SK-N-SH (cell line): Measurements from ENCODE around the gene NAMPT. TPM values are rescaled to one million over a fixed set of nuclear protein-coding genes. Genes with fewer than 3 reads are reported as not detected.
A peak's percentile ranks its signal among the peaks of the same experiment; 100 is the strongest.

ENCODE experiments used
- CTCF ChIA-PET: fragments of 300-600, 350-600 bp; formaldehyde crosslinking; extraction: SDS; loops from one replicate; lab custom pipeline; 2021; lab: Yijun Ruan, JAX
- POLR2A ChIA-PET: fragments of 350-600 bp; sonication (Branson Sonifier 250); formaldehyde crosslinking; extraction: SDS; loops from one replicate; lab custom pipeline; 2020; ENCODE audit warnings: antibody characterized with exemption, inconsistent platforms; lab: Yijun Ruan, JAX
- DNase-seq: peaks from one replicate; pipeline ENCODE4 v3.0.0; 2012
- H2AFZ ChIP-seq: fragments of 200-600 bp; sonication (generic); 2 replicates; pipeline ENCODE4 v1.8.1; 2016; ENCODE audit warnings: antibody characterized with exemption, mild to moderate bottlenecking, low read depth
- H3F3A ChIP-seq: fragments of 200-600 bp; sonication (generic); replicated peaks from 2 replicates; pipeline ENCODE3; 2016; ENCODE audit warnings: antibody characterized with exemption, mild to moderate bottlenecking; ENCODE audit not compliant: insufficient read depth
- H3K27ac ChIP-seq, 2 experiments: fragments of 200-500 bp in 1 of 2; fragments of 200-600 bp in 1 of 2; sonication (Bioruptor generic) in 1 of 2; sonication (generic), shearing (Covaris generic) in 1 of 2; 2 replicates each; pipeline versions ENCODE4 v1.5.1 to v1.6.1; 2014 to 2016; ENCODE audit warnings: low read depth in 2 of 2, inconsistent platforms in 1 of 2, low read length in 1 of 2, mild to moderate bottlenecking in 1 of 2, mixed read lengths in 1 of 2
- H3K27me3 ChIP-seq: fragments of 200-600 bp; sonication (generic), shearing (Covaris generic); 2 replicates; pipeline ENCODE4 v1.6.1; 2016; ENCODE audit warnings: mixed run types; ENCODE audit not compliant: insufficient read depth
- H3K36me3 ChIP-seq, 2 experiments: fragments of 200-500 bp in 1 of 2; fragments of 200-600 bp in 1 of 2; sonication (Bioruptor generic) in 1 of 2; sonication (generic) in 1 of 2; replicated peaks in 1 of 2; 2 replicates each; pipeline versions ENCODE3 to v1.5.1; 2014 to 2016; ENCODE audit warnings: low read length in 1 of 2, mild to moderate bottlenecking in 1 of 2; ENCODE audit not compliant: insufficient read depth in 2 of 2, control insufficient read depth in 1 of 2
- H3K4me1 ChIP-seq, 2 experiments: fragments of 200-500 bp in 1 of 2; fragments of 200-600 bp in 1 of 2; sonication (Bioruptor generic) in 1 of 2; sonication (generic), shearing (Covaris generic) in 1 of 2; 2 replicates each; pipeline versions ENCODE4 v1.5.1 to v1.6.1; 2014 to 2016; ENCODE audit warnings: low read depth in 1 of 2, low read length in 1 of 2, mixed run types in 1 of 2; ENCODE audit not compliant: insufficient read depth in 2 of 2, control insufficient read depth in 1 of 2
- H3K4me2 ChIP-seq: fragments of 200-600 bp; sonication (generic), shearing (Covaris generic); 2 replicates; pipeline ENCODE4 v1.6.1; 2017; ENCODE audit warnings: mixed run types
- H3K4me3 ChIP-seq, 2 experiments: fragments of 200-500 bp in 1 of 2; fragments of 200-600 bp in 1 of 2; sonication (Bioruptor generic) in 1 of 2; sonication (generic), shearing (Covaris generic) in 1 of 2; 2 replicates each; pipeline versions ENCODE4 v1.5.1 to v1.8.1; 2014 to 2016; ENCODE audit warnings: low read depth in 2 of 2, inconsistent platforms in 1 of 2, low read length in 1 of 2, mild to moderate bottlenecking in 1 of 2, mixed read lengths in 1 of 2, moderate library complexity in 1 of 2
- H3K79me2 ChIP-seq: fragments of 200-600 bp; sonication (generic); 2 replicates; pipeline ENCODE4 v1.8.1; 2017; ENCODE audit warnings: mild to moderate bottlenecking; ENCODE audit not compliant: insufficient read depth
- H3K9ac ChIP-seq: fragments of 200-600 bp; sonication (generic); 2 replicates; pipeline ENCODE4 v1.6.1; 2017; ENCODE audit warnings: mixed run types
- H3K9me2 ChIP-seq: fragments of 200-600 bp; sonication (generic); 2 replicates; pipeline ENCODE4 v1.6.1; 2017; ENCODE audit warnings: mixed run types
- H3K9me3 ChIP-seq: fragments of 200-600 bp; sonication (generic); 2 replicates; pipeline ENCODE4 v1.6.1; 2017; ENCODE audit warnings: mixed run types, mild to moderate bottlenecking, moderate library complexity
- H4K20me1 ChIP-seq: fragments of 200-600 bp; sonication (generic); 2 replicates; pipeline ENCODE4 v1.6.1; 2017; ENCODE audit warnings: mild to moderate bottlenecking, mixed run types; ENCODE audit not compliant: insufficient read depth
- ELF1 ChIP-seq: IDR thresholded peaks from 2 replicates; pipeline ENCODE4 v1.4.0; 2012
- GABPA ChIP-seq: IDR thresholded peaks from 2 replicates; pipeline ENCODE4 v1.4.0; 2012; ENCODE audit warnings: low read depth, mild to moderate bottlenecking
- MXI1 ChIP-seq: IDR thresholded peaks from 2 replicates; pipeline ENCODE4 v1.6.1; 2012; ENCODE audit warnings: mild to moderate bottlenecking, low read depth, low read length, improper control_type of control experiment
- NFIC ChIP-seq: IDR thresholded peaks from 2 replicates; pipeline ENCODE4 v1.4.0; 2012; ENCODE audit warnings: borderline replicate concordance
- PBX3 ChIP-seq: IDR thresholded peaks from 2 replicates; pipeline ENCODE4; 2012
- TCF12 ChIP-seq: IDR thresholded peaks from 2 replicates; pipeline ENCODE4 v1.4.0; 2012
- TEAD4 ChIP-seq: IDR thresholded peaks from 2 replicates; pipeline ENCODE4 v1.4.0; 2012; ENCODE audit warnings: mild to moderate bottlenecking, borderline replicate concordance; ENCODE audit not compliant: insufficient read depth
- WGBS: methylation state at CpG from one replicate; pipeline ENCODE4 v1.1.6; 2017; ENCODE audit warnings: low lambda C conversion rate; 5-methylcytosine and 5-hydroxymethylcytosine counted together
- polyA plus RNA-seq, 3 experiments: library from polyadenylated mRNA; depleted of rRNA; stranded (reverse); fragments of >200 nt; gene quantifications; 2 replicates each; pipeline ENCODE4 v1.2.3, GENCODE V29; 2012
- TF ChIP-seq, protein P1 (sequence below): fragments of 150-350 bp; IDR thresholded peaks from 2 replicates; pipeline ENCODE4 v1.6.1; 2016; ENCODE audit warnings: mild to moderate bottlenecking, low read depth, low read length
- TF ChIP-seq, protein P2 (sequence below): IDR thresholded peaks from 2 replicates; pipeline ENCODE4 v1.4.0; 2012; ENCODE audit warnings: low read depth

NAMPT gene
- polyA plus RNA-seq, 1 of the 3 experiments (the other 2 are of a cell fraction): 20.1 TPM

DNA sequence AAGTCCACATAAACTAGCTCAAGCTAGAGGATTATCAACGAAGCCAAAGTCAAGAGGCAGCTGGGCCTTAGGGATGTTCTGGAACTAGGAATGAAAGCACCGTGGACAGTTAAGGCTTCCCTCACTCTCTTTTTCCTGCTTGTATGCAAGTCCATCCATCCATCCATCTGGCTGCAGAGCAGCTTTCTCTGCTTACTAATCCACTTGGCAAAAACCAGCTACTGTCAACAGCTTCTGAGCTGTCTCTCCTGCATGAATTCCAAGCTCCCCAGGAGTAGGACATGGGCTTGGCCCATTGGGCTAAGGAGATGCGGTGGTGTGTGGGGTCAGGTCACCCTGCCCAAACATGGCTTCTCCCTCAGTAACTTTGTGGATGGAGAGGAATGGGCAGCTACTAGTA is 66.2 kb downstream of the NAMPT start:
- Histone ChIP-seq H3K4me3 (no peak overlapping the region), H4K20me1 (no peaks in the 10 kb centered on the region), H3K36me3 (no peaks in the 10 kb centered on the region), H3K27me3 (no peaks in the 10 kb centered on the region), H3K9me2 (no peaks in the 10 kb centered on the region), H3K27ac (no peak overlapping the region), H2AFZ (no peak overlapping the region), H3F3A (peaks cover 21% of the 10 kb centered on the region), H3K9ac (no peak overlapping the region), H3K79me2 (no peaks in the 10 kb centered on the region), H3K4me1 (peaks cover 7 to 15% of the 10 kb centered on the region in 2 experiments; a peak in 3 of 4 replicates), H3K4me2 (no peak overlapping the region), H3K9me3 (no peaks in the 10 kb centered on the region)
- POLR2A ChIA-PET: no interaction called here
- WGBS: 96% methylated on average over 3 of the region's 3 CpGs
- TF ChIP-seq TCF12: 0 out of 2 replicates have a peak, but pooled peaks have one; percentile 20
- no peak for TF ChIP-seq ELF1
- no peak for TF ChIP-seq PBX3
- TF ChIP-seq MXI1: no peak
- TF ChIP-seq, protein P1, sequence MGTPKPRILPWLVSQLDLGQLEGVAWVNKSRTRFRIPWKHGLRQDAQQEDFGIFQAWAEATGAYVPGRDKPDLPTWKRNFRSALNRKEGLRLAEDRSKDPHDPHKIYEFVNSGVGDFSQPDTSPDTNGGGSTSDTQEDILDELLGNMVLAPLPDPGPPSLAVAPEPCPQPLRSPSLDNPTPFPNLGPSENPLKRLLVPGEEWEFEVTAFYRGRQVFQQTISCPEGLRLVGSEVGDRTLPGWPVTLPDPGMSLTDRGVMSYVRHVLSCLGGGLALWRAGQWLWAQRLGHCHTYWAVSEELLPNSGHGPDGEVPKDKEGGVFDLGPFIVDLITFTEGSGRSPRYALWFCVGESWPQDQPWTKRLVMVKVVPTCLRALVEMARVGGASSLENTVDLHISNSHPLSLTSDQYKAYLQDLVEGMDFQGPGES: no peak
- no peak for TF ChIP-seq TEAD4
- DNase-seq: no peak
- CTCF ChIA-PET: interaction anchor here (1.2 to 4.4 kb wide), 2 partner anchors 16 to 42 kb away, joined by 6 to 22 read pairs; no protein-coding TSS in a partner anchor

GRCh38 chr7:106216923-106217542 is 67.8 kb downstream of the NAMPT start:
- Histone ChIP-seq H2AFZ (peak overlapping the region; percentile 58), H3K27me3 (no peaks in the 10 kb centered on the region), H4K20me1 (no peaks in the 10 kb centered on the region), H3K79me2 (no peaks in the 10 kb centered on the region), H3K9ac (peak overlapping the region; percentile 8; the same call in 1 of the 2 replicates), H3K27ac (peak overlapping the region; percentile 17 to 92; a peak in 3 of 4 replicates), H3K9me3 (no peaks in the 10 kb centered on the region), H3F3A (peaks cover 21% of the 10 kb centered on the region), H3K36me3 (no peaks in the 10 kb centered on the region), H3K4me3 (peak overlapping the region in 1 of 2 experiments; percentile 4; a peak in 2 of 4 replicates), H3K4me1 (peaks cover 4 to 15% of the 10 kb centered on the region in 2 experiments; a peak in 3 of 4 replicates), H3K4me2 (peak overlapping the region; percentile 57), H3K9me2 (no peaks in the 10 kb centered on the region)
- DNase-seq: no peak
- CTCF ChIA-PET: interaction anchor here (0.8 to 4.4 kb wide), 4 partner anchors 10 to 565 kb away, joined by 3 to 22 read pairs (median 4); no protein-coding TSS in a partner anchor
- 41% methylated on average over 8 of the region's 8 CpGs for WGBS
- POLR2A ChIA-PET: interaction anchor here (0.8 kb wide), 1 partner anchor 68 kb away, joined by 3 read pairs; the partner anchor contains the start of gene NAMPT
- no peak; the same call in 1 of the 2 replicates for TF ChIP-seq NFIC
- no peak for TF ChIP-seq GABPA
- TF ChIP-seq PBX3: peak; percentile 29; the same call in 1 of the 2 replicates
- TF ChIP-seq, protein P2, sequence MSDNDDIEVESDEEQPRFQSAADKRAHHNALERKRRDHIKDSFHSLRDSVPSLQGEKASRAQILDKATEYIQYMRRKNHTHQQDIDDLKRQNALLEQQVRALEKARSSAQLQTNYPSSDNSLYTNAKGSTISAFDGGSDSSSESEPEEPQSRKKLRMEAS: peak; percentile 64; the same call in 1 of the 2 replicates
